A673 (cell line): ENCODE results near the gene MINDY3. TPM values are rescaled to one million over a fixed set of nuclear protein-coding genes. Genes with fewer than 3 reads are reported as not detected.
"Not testable (repeated sequence)": the region's sequence is repeated elsewhere in the genome, so short reads cannot be mapped to it uniquely, and the experiment has no call there.

Experiments
- BruUV-seq: library from RNA; stranded (reverse); fragments of 400-500 nt; replicated peaks from 2 replicates; lab custom pipeline; 2021; lab: Mats Ljungman, UMichigan
- CTCF ChIA-PET: fragments of 300-600 bp; sonication (Branson Sonifier 250); formaldehyde crosslinking; loops from one replicate; lab custom pipeline; 2022; ENCODE audit warnings: antibody characterized with exemption; lab: Charles Lee
- POLR2A ChIA-PET: fragments of 300-600 bp; sonication (Branson Sonifier 250); formaldehyde crosslinking; loops from one replicate; lab custom pipeline; 2022; ENCODE audit warnings: antibody characterized with exemption; ENCODE audit not compliant: low non-redundant PET; lab: Charles Lee
- DNase-seq: peaks from one replicate; pipeline ENCODE4 v3.0.0-alpha.2; 2015; ENCODE audit warnings: low spot score
- H3K27ac ChIP-seq: fragments of 200-600 bp; sonication (generic); 2 replicates; pipeline ENCODE4 v1.5.1; 2016; ENCODE audit warnings: mixed run types, low read depth, mild to moderate bottlenecking, mixed read lengths, antibody characterized with exemption, low read length; ENCODE audit not compliant: poor library complexity, severe bottlenecking
- H3K27me3 ChIP-seq: fragments of 200-600 bp; sonication (generic); replicated peaks from 2 replicates; pipeline ENCODE4 v1.6.1; 2017; ENCODE audit warnings: mixed run types, low read depth, mild to moderate bottlenecking, mixed read lengths, antibody characterized with exemption, low read length; ENCODE audit not compliant: insufficient read depth, poor library complexity
- H3K36me3 ChIP-seq: fragments of 200-600 bp; sonication (generic); 2 replicates; pipeline ENCODE4 v1.6.1; 2016; ENCODE audit warnings: mixed run types, mild to moderate bottlenecking, mixed read lengths, antibody characterized with exemption, low read length; ENCODE audit not compliant: insufficient read depth, poor library complexity, severe bottlenecking
- H3K4me1 ChIP-seq: fragments of 200-600 bp; sonication (generic); 2 replicates; pipeline ENCODE4 v1.6.1; 2017; ENCODE audit warnings: mixed run types, mild to moderate bottlenecking, mixed read lengths, antibody characterized with exemption, low read length; ENCODE audit not compliant: insufficient read depth, poor library complexity, severe bottlenecking
- H3K4me3 ChIP-seq: fragments of 200-600 bp; sonication (generic); 2 replicates; pipeline ENCODE4 v1.5.1; 2016; ENCODE audit warnings: low read depth, mixed run types, mild to moderate bottlenecking, mixed read lengths, low read length; ENCODE audit not compliant: poor library complexity, severe bottlenecking
- H3K9me3 ChIP-seq: fragments of 200-600 bp; sonication (generic); 2 replicates; pipeline ENCODE4 v1.6.1; 2016; ENCODE audit warnings: mixed run types, low read depth, mild to moderate bottlenecking, mixed read lengths, antibody characterized with exemption, low read length; ENCODE audit not compliant: poor library complexity, severe bottlenecking
- CTCF ChIP-seq: fragments of 300-800, 200-600 bp; sonication (generic); conservative IDR thresholded peaks from 2 replicates; pipeline ENCODE4 v1.5.1; 2017; ENCODE audit warnings: low read depth, mild to moderate bottlenecking, antibody characterized with exemption, low read length, moderate library complexity, mixed read lengths
- EZH2 ChIP-seq: fragments of 200-600 bp; sonication (generic); IDR thresholded peaks from 2 replicates; pipeline ENCODE4 v1.6.1; 2017; ENCODE audit warnings: borderline replicate concordance, low read depth, mild to moderate bottlenecking, mixed read lengths, antibody characterized with exemption, low read length; ENCODE audit not compliant: poor library complexity, severe bottlenecking
- intact Hi-C: fragments of 100-400 bp; cut with micrococcal nuclease; formaldehyde crosslinking; loops from one replicate; pipeline ENCODE4 v1.10.0; 2022; ENCODE audit not compliant: unreplicated experiment
- total RNA-seq: library from RNA; stranded (reverse); gene quantifications from 2 replicates; pipeline ENCODE4 v1.2.3, GENCODE V29; 2021

Gene MINDY3
- total RNA-seq, 1 experiment from 2014 or later: 14.6 TPM

- Histone ChIP-seq H3K4me3 (no peak overlapping the region), H3K4me1 (no peaks in the 10 kb centered on the region), H3K27me3 (no peaks in the 10 kb centered on the region), H3K36me3 (peaks cover 3% of the 10 kb centered on the region), H3K27ac (no peak overlapping the region), H3K9me3 (peaks cover 5% of the 10 kb centered on the region)
- intact Hi-C loops: no loop called here
- ChIA-PET CTCF (no interaction called here), POLR2A (no interaction called here)
- no peak for DNase-seq
- no peak for TF ChIP-seq EZH2
- TF ChIP-seq CTCF: no peak
- BruUV-seq: no TSS peak
Observed at GRCh38 chr10:15780353-15781135, 79.8 kb downstream of the MINDY3 start.

- Histone ChIP-seq H3K4me1 (no peaks in the 10 kb centered on the region), H3K4me3 (no peak overlapping the region), H3K27ac (no peak overlapping the region), H3K27me3 (no peaks in the 10 kb centered on the region), H3K9me3 (peaks cover 5% of the 10 kb centered on the region), H3K36me3 (peaks cover 3% of the 10 kb centered on the region)
- DNase-seq: peak; percentile 39
- POLR2A ChIA-PET: no interaction called here
- intact Hi-C loops: no loop called here
- CTCF ChIA-PET: no interaction called here
- no TSS peak for BruUV-seq
- no peak for TF ChIP-seq EZH2
- TF ChIP-seq CTCF: no peak
Observed at GRCh38 chr10:15775513-15775912, 84.8 kb downstream of the MINDY3 start.

- POLR2A ChIA-PET, BruUV-seq, H3K27ac ChIP-seq, CTCF ChIA-PET, DNase-seq, H3K4me1 ChIP-seq, H3K9me3 ChIP-seq, H3K36me3 ChIP-seq, H3K4me3 ChIP-seq, H3K27me3 ChIP-seq, intact Hi-C loops: not testable (repeated sequence)
Observed at GRCh38 chr10:15774534-15774933, 85.8 kb downstream of the MINDY3 start.
